Measurements from ENCODE around the gene AOPEP. TPM values are rescaled to one million over a fixed set of nuclear protein-coding genes. Genes with fewer than 3 reads are reported as not detected.

AOPEP gene
- polyA plus RNA-seq, 1 of the 3 experiments (the other 2 are of a cell fraction), result 54.6 TPM

DNA sequence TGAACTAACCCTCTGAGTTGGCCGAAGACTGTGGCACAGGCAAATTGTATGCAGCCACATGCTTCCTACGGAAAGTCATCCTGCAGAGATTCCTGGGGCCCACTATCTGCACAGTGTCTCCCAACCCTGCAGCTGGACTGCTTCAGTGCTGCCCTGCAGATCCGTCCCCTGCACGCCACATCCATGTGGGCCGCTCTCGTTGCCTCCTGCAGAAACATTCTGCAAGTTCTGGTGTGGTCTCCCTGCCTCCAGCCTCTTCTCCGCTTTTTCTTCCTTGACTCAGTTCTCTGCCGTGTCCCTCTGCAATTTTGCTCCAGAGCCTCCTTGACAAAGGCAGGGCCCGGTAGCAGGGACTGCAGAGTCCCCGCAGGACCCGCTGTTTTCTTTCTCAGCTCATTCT, 249.0 kb downstream of the AOPEP start:
- 95% methylated on average over 10 of the region's 11 CpGs for WGBS (ENCODE audit: low lambda C conversion rate)
- CTCF ChIA-PET, result no interaction called here
- DNase-seq, result no peak

DNA sequence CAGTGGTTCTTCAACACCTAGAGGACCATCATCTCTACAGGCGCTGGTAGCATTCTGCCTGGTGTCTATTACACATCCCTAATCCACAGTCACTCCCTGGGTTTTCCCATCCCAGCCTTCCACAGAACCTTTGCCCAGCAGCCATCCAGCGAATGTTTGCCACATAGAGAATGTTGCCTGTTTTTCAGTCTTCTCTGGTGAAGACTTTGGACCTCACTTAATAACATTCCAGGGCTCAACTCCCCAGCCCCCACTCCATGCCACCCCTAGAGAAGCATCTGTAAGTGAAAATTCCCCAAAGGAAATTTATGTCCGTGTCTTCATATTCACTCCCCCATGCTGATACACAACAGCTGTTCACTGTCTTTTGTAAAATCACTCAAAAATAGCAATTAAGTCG, 249.6 kb downstream of the AOPEP start:
- POLR2A ChIA-PET, result no interaction called here
- no peaks in the 10 kb centered on the region for H3K9me2 ChIP-seq
- 93% methylated on average over 4 of the region's 4 CpGs for WGBS (ENCODE audit: low lambda C conversion rate)
- peaks cover 4% of the 10 kb centered on the region for H3F3A ChIP-seq (replicated peaks; ENCODE audit: insufficient read depth)
- H3K4me2 ChIP-seq, result no peak overlapping the region
- no peak for DNase-seq
- no peaks in the 10 kb centered on the region for H3K27me3 ChIP-seq (ENCODE audit: insufficient read depth)
- peaks cover 0 to 6% of the 10 kb centered on the region in 2 experiments for H3K36me3 ChIP-seq (replicated peaks in 1 of 2; ENCODE audit: control insufficient read depth in 1 of 2, insufficient read depth in 2 of 2, low read length in 1 of 2)
- no peaks in the 10 kb centered on the region for H4K20me1 ChIP-seq (ENCODE audit: insufficient read depth)
- H3K4me3 ChIP-seq (ENCODE audit: low read depth in 2 of 2, low read length in 1 of 2), result no peak overlapping the region
- peaks cover 17 to 36% of the 10 kb centered on the region in 2 experiments for H3K4me1 ChIP-seq (ENCODE audit: control insufficient read depth in 1 of 2, insufficient read depth in 2 of 2, low read depth in 1 of 2, low read length in 1 of 2)
- no peak overlapping the region for H3K9ac ChIP-seq
- CTCF ChIA-PET, result no interaction called here
- H3K27ac ChIP-seq (ENCODE audit: low read depth in 2 of 2, low read length in 1 of 2), result no peak overlapping the region; a peak in 1 of 4 replicates
- H3K9me3 ChIP-seq, result no peaks in the 10 kb centered on the region
- H3K79me2 ChIP-seq (ENCODE audit: insufficient read depth), result no peaks in the 10 kb centered on the region
- no peak overlapping the region for H2AFZ ChIP-seq (ENCODE audit: low read depth)
- TF ChIP-seq MXI1 (IDR thresholded peaks at IDR 0.05; ENCODE audit: low read depth, low read length), result no peak
- no peak for TF ChIP-seq GATA2 (CRISPR knock-in tag; IDR thresholded peaks at IDR 0.05)
- no peak for TF ChIP-seq RXRA (IDR thresholded peaks at IDR 0.05; ENCODE audit: borderline replicate concordance, low read depth)
- TF ChIP-seq NFIC (IDR thresholded peaks at IDR 0.05; ENCODE audit: borderline replicate concordance), result no peak
- TF ChIP-seq, protein P1, sequence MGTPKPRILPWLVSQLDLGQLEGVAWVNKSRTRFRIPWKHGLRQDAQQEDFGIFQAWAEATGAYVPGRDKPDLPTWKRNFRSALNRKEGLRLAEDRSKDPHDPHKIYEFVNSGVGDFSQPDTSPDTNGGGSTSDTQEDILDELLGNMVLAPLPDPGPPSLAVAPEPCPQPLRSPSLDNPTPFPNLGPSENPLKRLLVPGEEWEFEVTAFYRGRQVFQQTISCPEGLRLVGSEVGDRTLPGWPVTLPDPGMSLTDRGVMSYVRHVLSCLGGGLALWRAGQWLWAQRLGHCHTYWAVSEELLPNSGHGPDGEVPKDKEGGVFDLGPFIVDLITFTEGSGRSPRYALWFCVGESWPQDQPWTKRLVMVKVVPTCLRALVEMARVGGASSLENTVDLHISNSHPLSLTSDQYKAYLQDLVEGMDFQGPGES (IDR thresholded peaks at IDR 0.05; ENCODE audit: low read depth, low read length), result no peak
- no peak for TF ChIP-seq TEAD4 (IDR thresholded peaks at IDR 0.05; ENCODE audit: borderline replicate concordance, insufficient read depth)
- no peak for TF ChIP-seq SIN3A (IDR thresholded peaks at IDR 0.05; ENCODE audit: borderline replicate concordance, low read depth, low read length)
- TF ChIP-seq, protein P2, sequence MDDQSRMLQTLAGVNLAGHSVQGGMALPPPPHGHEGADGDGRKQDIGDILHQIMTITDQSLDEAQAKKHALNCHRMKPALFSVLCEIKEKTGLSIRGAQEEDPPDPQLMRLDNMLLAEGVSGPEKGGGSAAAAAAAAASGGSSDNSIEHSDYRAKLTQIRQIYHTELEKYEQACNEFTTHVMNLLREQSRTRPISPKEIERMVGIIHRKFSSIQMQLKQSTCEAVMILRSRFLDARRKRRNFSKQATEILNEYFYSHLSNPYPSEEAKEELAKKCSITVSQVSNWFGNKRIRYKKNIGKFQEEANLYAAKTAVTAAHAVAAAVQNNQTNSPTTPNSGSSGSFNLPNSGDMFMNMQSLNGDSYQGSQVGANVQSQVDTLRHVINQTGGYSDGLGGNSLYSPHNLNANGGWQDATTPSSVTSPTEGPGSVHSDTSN (IDR thresholded peaks at IDR 0.05), result no peak
- no peak for TF ChIP-seq EP300 (IDR thresholded peaks at IDR 0.05; ENCODE audit: borderline replicate concordance in 1 of 2, low read depth in 1 of 2, low read length in 1 of 2)
- TF ChIP-seq, protein P3, sequence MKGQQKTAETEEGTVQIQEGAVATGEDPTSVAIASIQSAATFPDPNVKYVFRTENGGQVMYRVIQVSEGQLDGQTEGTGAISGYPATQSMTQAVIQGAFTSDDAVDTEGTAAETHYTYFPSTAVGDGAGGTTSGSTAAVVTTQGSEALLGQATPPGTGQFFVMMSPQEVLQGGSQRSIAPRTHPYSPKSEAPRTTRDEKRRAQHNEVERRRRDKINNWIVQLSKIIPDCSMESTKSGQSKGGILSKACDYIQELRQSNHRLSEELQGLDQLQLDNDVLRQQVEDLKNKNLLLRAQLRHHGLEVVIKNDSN (IDR thresholded peaks at IDR 0.05; ENCODE audit: borderline replicate concordance, low read depth), result no peak
- no peak for TF ChIP-seq POLR2AphosphoS5 (IDR thresholded peaks at IDR 0.05; ENCODE audit: low read depth, low read length)
- no peak for TF ChIP-seq TAF1 (IDR thresholded peaks at IDR 0.05; ENCODE audit: borderline replicate concordance, low read depth, low read length)

More for the DNA sequence above, 249.0 kb downstream of the AOPEP start:
- Histone ChIP-seq H3K79me2 (ENCODE audit: insufficient read depth) (no peaks in the 10 kb centered on the region), H3K4me1 (ENCODE audit: control insufficient read depth in 1 of 2, insufficient read depth in 2 of 2, low read depth in 1 of 2, low read length in 1 of 2) (peaks cover 17 to 33% of the 10 kb centered on the region in 2 experiments), H3K4me2 (no peak overlapping the region), H3F3A (replicated peaks; ENCODE audit: insufficient read depth) (peaks cover 4% of the 10 kb centered on the region), H4K20me1 (ENCODE audit: insufficient read depth) (no peaks in the 10 kb centered on the region), H2AFZ (ENCODE audit: low read depth) (no peak overlapping the region), H3K9me2 (no peaks in the 10 kb centered on the region), H3K4me3 (ENCODE audit: low read depth in 2 of 2, low read length in 1 of 2) (no peak overlapping the region), H3K36me3 (replicated peaks in 1 of 2; ENCODE audit: control insufficient read depth in 1 of 2, insufficient read depth in 2 of 2, low read length in 1 of 2) (peaks cover 0 to 6% of the 10 kb centered on the region in 2 experiments), H3K9me3 (no peaks in the 10 kb centered on the region), H3K9ac (no peak overlapping the region), H3K27ac (ENCODE audit: low read depth in 2 of 2, low read length in 1 of 2) (no peak overlapping the region), H3K27me3 (ENCODE audit: insufficient read depth) (no peaks in the 10 kb centered on the region)
- POLR2A ChIA-PET, result no interaction called here
- TF ChIP-seq, protein P4, sequence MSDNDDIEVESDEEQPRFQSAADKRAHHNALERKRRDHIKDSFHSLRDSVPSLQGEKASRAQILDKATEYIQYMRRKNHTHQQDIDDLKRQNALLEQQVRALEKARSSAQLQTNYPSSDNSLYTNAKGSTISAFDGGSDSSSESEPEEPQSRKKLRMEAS (IDR thresholded peaks at IDR 0.05; ENCODE audit: low read depth), result no peak
- TF ChIP-seq RFX5 (IDR thresholded peaks at IDR 0.05; ENCODE audit: low read length), result no peak
- TF ChIP-seq POLR2AphosphoS5 (IDR thresholded peaks at IDR 0.05; ENCODE audit: low read depth, low read length), result no peak
- TF ChIP-seq NFIC (IDR thresholded peaks at IDR 0.05; ENCODE audit: borderline replicate concordance), result no peak
- TF ChIP-seq JUND (IDR thresholded peaks at IDR 0.05), result no peak
- no peak for TF ChIP-seq TEAD4 (IDR thresholded peaks at IDR 0.05; ENCODE audit: borderline replicate concordance, insufficient read depth)
- TF ChIP-seq, protein P5, sequence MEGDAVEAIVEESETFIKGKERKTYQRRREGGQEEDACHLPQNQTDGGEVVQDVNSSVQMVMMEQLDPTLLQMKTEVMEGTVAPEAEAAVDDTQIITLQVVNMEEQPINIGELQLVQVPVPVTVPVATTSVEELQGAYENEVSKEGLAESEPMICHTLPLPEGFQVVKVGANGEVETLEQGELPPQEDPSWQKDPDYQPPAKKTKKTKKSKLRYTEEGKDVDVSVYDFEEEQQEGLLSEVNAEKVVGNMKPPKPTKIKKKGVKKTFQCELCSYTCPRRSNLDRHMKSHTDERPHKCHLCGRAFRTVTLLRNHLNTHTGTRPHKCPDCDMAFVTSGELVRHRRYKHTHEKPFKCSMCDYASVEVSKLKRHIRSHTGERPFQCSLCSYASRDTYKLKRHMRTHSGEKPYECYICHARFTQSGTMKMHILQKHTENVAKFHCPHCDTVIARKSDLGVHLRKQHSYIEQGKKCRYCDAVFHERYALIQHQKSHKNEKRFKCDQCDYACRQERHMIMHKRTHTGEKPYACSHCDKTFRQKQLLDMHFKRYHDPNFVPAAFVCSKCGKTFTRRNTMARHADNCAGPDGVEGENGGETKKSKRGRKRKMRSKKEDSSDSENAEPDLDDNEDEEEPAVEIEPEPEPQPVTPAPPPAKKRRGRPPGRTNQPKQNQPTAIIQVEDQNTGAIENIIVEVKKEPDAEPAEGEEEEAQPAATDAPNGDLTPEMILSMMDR (IDR thresholded peaks at IDR 0.05), result no peak
- no peak for TF ChIP-seq YY1 (IDR thresholded peaks at IDR 0.05; ENCODE audit: low read depth)
- TF ChIP-seq, protein P6, sequence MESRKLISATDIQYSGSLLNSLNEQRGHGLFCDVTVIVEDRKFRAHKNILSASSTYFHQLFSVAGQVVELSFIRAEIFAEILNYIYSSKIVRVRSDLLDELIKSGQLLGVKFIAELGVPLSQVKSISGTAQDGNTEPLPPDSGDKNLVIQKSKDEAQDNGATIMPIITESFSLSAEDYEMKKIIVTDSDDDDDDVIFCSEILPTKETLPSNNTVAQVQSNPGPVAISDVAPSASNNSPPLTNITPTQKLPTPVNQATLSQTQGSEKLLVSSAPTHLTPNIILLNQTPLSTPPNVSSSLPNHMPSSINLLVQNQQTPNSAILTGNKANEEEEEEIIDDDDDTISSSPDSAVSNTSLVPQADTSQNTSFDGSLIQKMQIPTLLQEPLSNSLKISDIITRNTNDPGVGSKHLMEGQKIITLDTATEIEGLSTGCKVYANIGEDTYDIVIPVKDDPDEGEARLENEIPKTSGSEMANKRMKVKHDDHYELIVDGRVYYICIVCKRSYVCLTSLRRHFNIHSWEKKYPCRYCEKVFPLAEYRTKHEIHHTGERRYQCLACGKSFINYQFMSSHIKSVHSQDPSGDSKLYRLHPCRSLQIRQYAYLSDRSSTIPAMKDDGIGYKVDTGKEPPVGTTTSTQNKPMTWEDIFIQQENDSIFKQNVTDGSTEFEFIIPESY (IDR thresholded peaks at IDR 0.05; ENCODE audit: borderline replicate concordance, low read depth), result no peak
